ENCODE results near the gene MAP7D2.

DNA sequence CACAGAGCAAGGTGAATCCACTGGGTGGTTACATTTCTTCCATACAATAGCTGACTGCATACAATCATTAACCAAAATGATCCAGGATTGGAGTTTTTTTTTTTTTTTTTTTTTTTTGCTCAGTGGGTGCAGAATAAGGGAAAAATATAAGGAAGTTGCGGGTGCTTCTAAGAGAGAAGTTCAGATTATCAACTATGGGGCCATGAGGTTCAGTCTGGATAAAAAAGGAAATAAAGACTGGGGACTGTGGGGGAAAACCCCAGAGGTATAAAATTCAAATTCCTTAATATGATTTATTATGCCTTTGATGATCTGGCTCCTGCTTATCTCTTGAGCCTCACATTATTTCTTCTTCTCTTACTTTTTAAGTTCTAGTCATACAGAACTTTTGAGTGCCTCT, 30.9 kb upstream of the MAP7D2 start:
- TF ChIP-seq POLR2A (IDR thresholded peaks at IDR 0.05; ENCODE audit: low read depth, low read length) = no peak
- TF ChIP-seq POLR2AphosphoS5 (IDR thresholded peaks at IDR 0.05; ENCODE audit: low read depth, low read length) = no peak
- no peak for TF ChIP-seq SPI1 (IDR thresholded peaks at IDR 0.05; ENCODE audit: low read depth, low read length)
- no peak for TF ChIP-seq PAX5 (IDR thresholded peaks at IDR 0.05; ENCODE audit: insufficient read depth, low read length, severe bottlenecking)
- no peak for TF ChIP-seq TAF1 (IDR thresholded peaks at IDR 0.05; ENCODE audit: low read depth, low read length)
